ENCODE data around the gene DLGAP4.

DNA sequence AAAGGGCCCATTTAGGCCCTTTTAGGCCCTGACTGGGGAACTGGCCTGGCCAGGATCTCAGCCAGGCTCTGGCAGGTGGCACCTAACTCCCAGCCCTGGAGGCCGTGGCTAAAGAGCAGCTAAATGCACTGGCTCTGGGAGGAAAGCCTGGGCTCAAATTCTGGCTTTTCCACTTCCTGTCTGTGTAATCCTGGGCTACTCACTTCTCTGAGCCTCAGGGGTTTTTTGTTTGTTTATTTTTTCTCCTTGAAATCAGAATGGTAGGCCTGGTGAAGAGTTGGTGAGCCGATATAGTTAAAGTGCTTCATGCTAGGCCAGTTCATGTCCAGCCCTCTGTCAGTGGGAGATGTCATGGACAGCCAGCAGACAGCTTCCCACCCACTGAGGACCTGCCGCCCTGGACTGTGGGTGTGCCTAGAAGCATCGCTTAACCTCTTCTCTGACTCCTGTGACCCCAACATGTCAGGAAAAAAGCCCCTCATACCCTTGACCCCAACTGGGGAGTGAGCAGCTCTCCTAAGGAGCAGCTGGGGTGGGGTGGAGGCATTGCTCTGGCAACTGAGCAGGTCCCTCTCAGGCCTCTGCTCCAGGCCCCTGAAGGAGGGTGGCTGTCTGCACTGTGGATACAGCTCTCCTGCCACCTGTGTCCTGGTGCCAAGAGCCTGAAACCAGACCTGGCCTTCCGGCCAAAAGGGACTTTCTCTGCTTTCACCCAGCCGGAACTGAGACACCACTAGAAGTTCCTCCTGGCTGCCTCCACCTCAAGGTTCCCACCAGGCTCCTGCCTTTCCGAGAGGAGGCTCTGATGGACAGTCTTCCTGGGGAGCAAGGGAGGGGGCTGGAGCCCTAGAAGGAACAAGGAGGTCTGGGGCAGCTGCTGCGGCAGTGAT lies 178.0 kb downstream of the DLGAP4 start:
- TF ChIP-seq POLR2A (IDR thresholded peaks at IDR 0.05; ENCODE audit: low read depth, low read length) (no peak), POLR2AphosphoS5 (IDR thresholded peaks at IDR 0.05; ENCODE audit: low read depth, low read length) (no peak), TAF1 (IDR thresholded peaks at IDR 0.05; ENCODE audit: borderline replicate concordance, low read depth, low read length) (no peak)
